Measurements from ENCODE around the gene CFAP97D1. TPM values are rescaled to one million over a fixed set of nuclear protein-coding genes. Genes with fewer than 3 reads are reported as not detected.
A peak's percentile ranks its signal among the peaks of the same experiment; 100 is the strongest.

Gene CFAP97D1
- 10 to 100 TPM in 1 of 2 donors, 1 to 10 TPM in 1; 6.3 to 20.0 TPM for total RNA-seq
- polyA plus RNA-seq (ENCODE audit: insufficient read depth, low read depth, low replicate concordance), result 32.4 TPM
- long read RNA-seq, donor 1, result 0 reads
- long read RNA-seq, donor 2, result 0 reads

DNA sequence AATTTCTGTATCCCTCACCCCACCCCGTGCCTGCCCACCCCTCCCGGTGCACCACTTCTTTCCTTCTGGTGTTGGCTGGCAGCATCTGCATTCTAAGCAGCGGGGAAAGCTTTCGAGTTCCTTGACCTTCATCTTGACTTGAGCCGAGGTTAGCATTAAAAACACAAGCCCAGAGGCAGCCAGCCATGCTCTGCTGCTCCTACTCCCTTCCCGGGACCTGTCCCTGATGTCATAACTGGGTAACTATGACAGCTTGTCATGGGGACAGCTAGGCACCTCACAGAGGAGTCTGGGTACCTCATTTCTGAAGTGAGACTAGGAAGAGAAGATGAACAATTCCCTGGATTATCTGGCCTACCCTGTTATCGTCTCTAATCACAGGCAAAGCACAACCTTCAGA lies at the start of gene CFAP97D1:
Gene CFAP97D1, plus strand, starts transcription at position 301 of the 400 bp plus-strand sequence. Its CDS starts 28 bp downstream, at position 329.
- Histone ChIP-seq H3K36me3 (ENCODE audit: low read depth, missing control alignments) (no peaks in the 10 kb centered on the region), H3K27me3 (no peaks in the 10 kb centered on the region), H3K27ac (peak within 1 kb of the TSS; percentile 74 to 100), H3K9me3 (no peaks in the 10 kb centered on the region), H3K4me3 (peak within 1 kb of the TSS; percentile 91 to 97), H3K4me1 (peaks cover 21% of the 10 kb centered on the region)
- no peak for TF ChIP-seq POLR2A (IDR thresholded peaks at IDR 0.05)
- TF ChIP-seq, protein P1, sequence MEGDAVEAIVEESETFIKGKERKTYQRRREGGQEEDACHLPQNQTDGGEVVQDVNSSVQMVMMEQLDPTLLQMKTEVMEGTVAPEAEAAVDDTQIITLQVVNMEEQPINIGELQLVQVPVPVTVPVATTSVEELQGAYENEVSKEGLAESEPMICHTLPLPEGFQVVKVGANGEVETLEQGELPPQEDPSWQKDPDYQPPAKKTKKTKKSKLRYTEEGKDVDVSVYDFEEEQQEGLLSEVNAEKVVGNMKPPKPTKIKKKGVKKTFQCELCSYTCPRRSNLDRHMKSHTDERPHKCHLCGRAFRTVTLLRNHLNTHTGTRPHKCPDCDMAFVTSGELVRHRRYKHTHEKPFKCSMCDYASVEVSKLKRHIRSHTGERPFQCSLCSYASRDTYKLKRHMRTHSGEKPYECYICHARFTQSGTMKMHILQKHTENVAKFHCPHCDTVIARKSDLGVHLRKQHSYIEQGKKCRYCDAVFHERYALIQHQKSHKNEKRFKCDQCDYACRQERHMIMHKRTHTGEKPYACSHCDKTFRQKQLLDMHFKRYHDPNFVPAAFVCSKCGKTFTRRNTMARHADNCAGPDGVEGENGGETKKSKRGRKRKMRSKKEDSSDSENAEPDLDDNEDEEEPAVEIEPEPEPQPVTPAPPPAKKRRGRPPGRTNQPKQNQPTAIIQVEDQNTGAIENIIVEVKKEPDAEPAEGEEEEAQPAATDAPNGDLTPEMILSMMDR (IDR thresholded peaks at IDR 0.05), result no peak
- 37 to 40% methylated on average over 7 of the region's 7 CpGs for WGBS, 2 donors
- DNase-seq, result no peak
- intact Hi-C loops (cut with DNase I; ENCODE audit: low total_unique reads), result no loop called here

- 96 to 100% methylated on average over 2 of the region's 2 CpGs for WGBS, 2 donors
- H3K36me3 ChIP-seq (ENCODE audit: low read depth, missing control alignments), result no peaks in the 10 kb centered on the region
- no peak for DNase-seq
- no peaks in the 10 kb centered on the region for H3K9me3 ChIP-seq
- no peak overlapping the region for H3K27ac ChIP-seq
- H3K4me1 ChIP-seq, result no peaks in the 10 kb centered on the region
- intact Hi-C loops (cut with DNase I; ENCODE audit: low total_unique reads), result no loop called here
- no peak overlapping the region for H3K4me3 ChIP-seq
- no peak for TF ChIP-seq POLR2A (IDR thresholded peaks at IDR 0.05)
- TF ChIP-seq, protein P1 (IDR thresholded peaks at IDR 0.05), result no peak
- no peaks in the 10 kb centered on the region for H3K27me3 ChIP-seq
These were observed 47.3 kb upstream of the CFAP97D1 start for GRCh38 chr17:43732958-43733357.

DNA sequence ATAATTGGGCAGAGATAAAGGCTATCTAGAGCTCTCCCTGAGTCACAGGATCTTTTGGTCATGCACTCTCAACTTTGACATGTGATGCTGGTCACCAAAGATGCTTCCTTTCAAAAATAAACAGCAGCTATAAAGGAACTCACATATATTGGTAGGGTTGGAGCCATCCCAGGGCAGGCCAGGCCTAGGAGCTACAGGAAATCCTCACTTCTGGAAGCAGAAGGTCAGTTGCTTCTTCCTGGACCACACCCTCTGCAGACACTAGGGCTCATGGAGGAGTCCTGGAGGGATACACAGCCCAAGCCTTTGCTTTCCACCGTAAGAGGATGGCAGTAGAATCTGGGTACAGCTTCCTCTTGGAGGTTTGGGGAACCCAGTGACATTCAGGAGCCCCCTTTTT lies 46.3 kb upstream of the CFAP97D1 start:
- TF ChIP-seq POLR2A (IDR thresholded peaks at IDR 0.05), result no peak
- TF ChIP-seq, protein P1 (IDR thresholded peaks at IDR 0.05), result no peak
- Histone ChIP-seq H3K27me3 (no peaks in the 10 kb centered on the region), H3K27ac (no peak overlapping the region), H3K4me3 (no peak overlapping the region), H3K36me3 (ENCODE audit: low read depth, missing control alignments) (no peaks in the 10 kb centered on the region), H3K4me1 (no peaks in the 10 kb centered on the region), H3K9me3 (no peaks in the 10 kb centered on the region)
- intact Hi-C loops (cut with DNase I; ENCODE audit: low total_unique reads), result no loop called here
- WGBS, 2 donors, result 50 to 96% methylated on average over 1 of the region's 1 CpG
- no peak for DNase-seq

DNA sequence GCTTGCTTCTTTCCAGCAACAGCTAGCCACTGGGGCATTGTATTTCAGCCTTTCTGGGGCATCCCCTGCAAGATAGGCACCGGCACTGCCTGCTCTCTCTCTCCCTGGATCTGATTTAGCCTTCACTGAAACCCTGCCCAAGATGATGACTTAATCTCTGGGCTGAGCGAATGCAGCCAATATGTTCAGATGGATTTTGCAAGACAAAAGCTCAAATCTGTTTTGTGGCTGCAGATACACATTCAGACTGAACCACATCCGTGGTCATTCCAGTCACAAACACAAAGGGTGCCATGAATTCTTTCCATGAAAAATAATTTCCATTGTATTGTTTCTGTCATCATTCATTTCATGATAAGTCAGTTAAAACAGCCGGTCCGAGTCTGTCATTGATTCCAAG lies 45.9 kb upstream of the CFAP97D1 start:
- H3K36me3 ChIP-seq (ENCODE audit: low read depth, missing control alignments), result no peaks in the 10 kb centered on the region
- 84 to 88% methylated on average over 5 of the region's 5 CpGs for WGBS, 2 donors
- no peaks in the 10 kb centered on the region for H3K4me1 ChIP-seq
- H3K27me3 ChIP-seq, result no peaks in the 10 kb centered on the region
- H3K9me3 ChIP-seq, result no peaks in the 10 kb centered on the region
- no peak overlapping the region for H3K27ac ChIP-seq
- DNase-seq, result no peak
- no peak for TF ChIP-seq POLR2A (IDR thresholded peaks at IDR 0.05)
- TF ChIP-seq, protein P1 (IDR thresholded peaks at IDR 0.05), result no peak
- intact Hi-C loops (cut with DNase I; ENCODE audit: low total_unique reads), result no loop called here
- H3K4me3 ChIP-seq, result no peak overlapping the region

GRCh38 chr17:43736389-43736788 lies 43.8 kb upstream of the CFAP97D1 start:
- no peaks in the 10 kb centered on the region for H3K27me3 ChIP-seq
- H3K27ac ChIP-seq, result no peak overlapping the region
- no peaks in the 10 kb centered on the region for H3K36me3 ChIP-seq (ENCODE audit: low read depth, missing control alignments)
- intact Hi-C loops (cut with DNase I; ENCODE audit: low total_unique reads), result no loop called here
- TF ChIP-seq, protein P1 (IDR thresholded peaks at IDR 0.05), result no peak
- no peak for TF ChIP-seq POLR2A (IDR thresholded peaks at IDR 0.05)
- no peaks in the 10 kb centered on the region for H3K9me3 ChIP-seq
- WGBS, 2 donors, result 51 to 67% methylated on average over 2 of the region's 2 CpGs
- H3K4me1 ChIP-seq, result no peaks in the 10 kb centered on the region
- H3K4me3 ChIP-seq, result no peak overlapping the region
- DNase-seq, result no peak
